ENCODE results near the gene COL5A1. TPM values are rescaled to one million over a fixed set of nuclear protein-coding genes. Genes with fewer than 3 reads are reported as not detected.

Gene COL5A1
- total RNA-seq, 1 experiment from 2014 or later, result not detected

DNA sequence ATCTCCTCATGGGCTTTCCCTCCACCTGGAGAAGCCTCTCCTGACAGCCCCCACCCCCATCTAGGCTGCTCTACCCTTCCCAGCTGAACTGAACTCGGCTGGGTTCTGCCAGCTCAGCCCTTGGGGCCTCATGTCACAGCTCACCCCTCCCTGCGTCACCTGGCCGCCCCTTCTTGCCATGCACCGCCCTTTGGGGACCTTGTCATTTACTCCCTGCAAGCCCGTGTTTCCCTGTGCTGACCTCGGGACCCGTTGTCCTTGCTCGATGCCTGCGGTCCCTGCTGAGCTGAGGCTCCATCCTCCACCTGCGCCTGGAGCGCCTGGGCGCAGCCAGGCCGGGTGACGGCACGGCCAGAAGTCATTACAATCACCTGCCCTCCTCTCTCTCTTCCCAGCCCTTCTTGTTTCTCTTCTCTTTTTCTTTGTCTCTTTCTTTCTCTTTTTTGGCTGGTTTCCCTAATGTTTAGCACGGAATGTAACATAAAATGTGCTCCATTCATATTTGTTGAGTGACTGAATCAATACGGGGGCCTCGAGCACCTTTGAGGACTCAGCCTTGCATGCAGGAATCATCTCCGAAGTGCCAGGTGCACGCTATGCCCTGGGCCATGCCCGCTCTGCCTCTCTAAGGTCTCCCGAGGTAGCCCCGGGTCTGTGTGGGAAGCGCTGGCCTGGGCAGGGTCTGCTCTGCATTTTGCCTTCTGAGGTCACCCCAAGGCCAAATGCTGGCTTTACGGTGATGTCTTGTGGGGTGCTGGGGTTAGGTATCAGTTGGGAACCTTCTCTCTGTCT is 48.1 kb upstream of the COL5A1 start:
- TF ChIP-seq, protein P1, sequence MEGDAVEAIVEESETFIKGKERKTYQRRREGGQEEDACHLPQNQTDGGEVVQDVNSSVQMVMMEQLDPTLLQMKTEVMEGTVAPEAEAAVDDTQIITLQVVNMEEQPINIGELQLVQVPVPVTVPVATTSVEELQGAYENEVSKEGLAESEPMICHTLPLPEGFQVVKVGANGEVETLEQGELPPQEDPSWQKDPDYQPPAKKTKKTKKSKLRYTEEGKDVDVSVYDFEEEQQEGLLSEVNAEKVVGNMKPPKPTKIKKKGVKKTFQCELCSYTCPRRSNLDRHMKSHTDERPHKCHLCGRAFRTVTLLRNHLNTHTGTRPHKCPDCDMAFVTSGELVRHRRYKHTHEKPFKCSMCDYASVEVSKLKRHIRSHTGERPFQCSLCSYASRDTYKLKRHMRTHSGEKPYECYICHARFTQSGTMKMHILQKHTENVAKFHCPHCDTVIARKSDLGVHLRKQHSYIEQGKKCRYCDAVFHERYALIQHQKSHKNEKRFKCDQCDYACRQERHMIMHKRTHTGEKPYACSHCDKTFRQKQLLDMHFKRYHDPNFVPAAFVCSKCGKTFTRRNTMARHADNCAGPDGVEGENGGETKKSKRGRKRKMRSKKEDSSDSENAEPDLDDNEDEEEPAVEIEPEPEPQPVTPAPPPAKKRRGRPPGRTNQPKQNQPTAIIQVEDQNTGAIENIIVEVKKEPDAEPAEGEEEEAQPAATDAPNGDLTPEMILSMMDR (IDR thresholded peaks at IDR 0.05; ENCODE audit: unreplicated experiment), result no peak
- Mint-ChIP-seq H3K4me3 (ENCODE audit: unreplicated experiment) (no peak overlapping the region), H3K27ac (ENCODE audit: low read depth, unreplicated experiment) (no peak overlapping the region), H3K4me1 (ENCODE audit: insufficient read depth, unreplicated experiment) (peaks cover 5% of the 10 kb centered on the region), H3K36me3 (ENCODE audit: insufficient read depth, unreplicated experiment) (no peaks in the 10 kb centered on the region), H3K27me3 (ENCODE audit: insufficient read depth, unreplicated experiment) (no peaks in the 10 kb centered on the region), H3K9me3 (ENCODE audit: unreplicated experiment) (no peaks in the 10 kb centered on the region)
- intact Hi-C loops (cut with micrococcal nuclease), result no loop called here
- BruUV-seq (replicated peaks), result no TSS peak
- CTCF ChIA-PET, result no interaction called here
- POLR2A ChIA-PET, result no interaction called here
- no peak for DNase-seq (ENCODE audit: unreplicated experiment)

DNA sequence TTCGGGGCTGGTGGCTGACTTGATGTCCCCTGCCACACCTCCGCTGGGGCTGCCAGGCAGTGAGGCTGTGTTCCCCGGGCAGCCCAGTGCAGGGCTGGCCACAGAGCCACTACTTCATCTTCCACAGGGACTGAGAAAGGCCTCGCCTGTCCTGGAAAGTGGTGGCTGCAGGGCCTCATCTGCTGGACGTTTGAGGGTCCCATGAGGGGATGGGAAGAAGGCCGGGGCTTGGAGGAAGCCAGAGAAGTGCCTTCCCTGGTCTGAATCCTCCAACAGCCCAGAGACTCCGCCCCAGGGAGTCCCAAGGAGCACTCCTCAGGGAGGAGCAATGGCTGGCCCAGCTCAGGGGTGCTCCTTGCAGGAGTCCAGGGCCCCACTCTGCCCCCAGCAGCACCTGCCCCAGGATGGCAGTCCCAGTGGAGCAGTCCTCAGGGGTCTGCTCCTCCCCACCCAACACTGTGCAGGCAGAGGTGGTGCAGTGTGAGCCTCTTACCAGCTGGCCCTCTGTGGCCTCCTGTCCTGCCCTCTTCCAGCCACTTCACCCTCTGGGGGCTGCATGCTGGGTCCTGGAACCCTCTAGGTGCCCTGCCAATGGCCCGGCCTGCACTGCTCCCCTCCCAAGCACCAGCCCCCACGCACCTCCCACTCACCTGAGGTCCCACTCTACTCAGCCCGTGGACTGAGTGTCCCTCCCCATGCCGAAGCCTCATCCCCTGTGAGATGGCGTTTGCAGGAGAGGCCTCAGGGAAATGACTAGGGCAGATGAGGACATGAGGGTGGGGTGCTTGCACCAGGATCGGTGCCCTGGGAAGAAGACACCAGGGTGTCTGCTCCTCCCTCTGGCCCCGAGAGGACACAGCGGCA is 47.3 kb upstream of the COL5A1 start:
- CTCF ChIA-PET, result no interaction called here
- H3K4me3 Mint-ChIP-seq (ENCODE audit: unreplicated experiment), result no peak overlapping the region
- no TSS peak for BruUV-seq (replicated peaks)
- POLR2A ChIA-PET, result no interaction called here
- H3K4me1 Mint-ChIP-seq (ENCODE audit: insufficient read depth, unreplicated experiment), result peaks cover 5% of the 10 kb centered on the region
- no peaks in the 10 kb centered on the region for H3K27me3 Mint-ChIP-seq (ENCODE audit: insufficient read depth, unreplicated experiment)
- no peak for DNase-seq (ENCODE audit: unreplicated experiment)
- TF ChIP-seq, protein P1 (IDR thresholded peaks at IDR 0.05; ENCODE audit: unreplicated experiment), result no peak
- no peaks in the 10 kb centered on the region for H3K9me3 Mint-ChIP-seq (ENCODE audit: unreplicated experiment)
- H3K36me3 Mint-ChIP-seq (ENCODE audit: insufficient read depth, unreplicated experiment), result no peaks in the 10 kb centered on the region
- no peak overlapping the region for H3K27ac Mint-ChIP-seq (ENCODE audit: low read depth, unreplicated experiment)
- intact Hi-C loops (cut with micrococcal nuclease), result no loop called here

DNA sequence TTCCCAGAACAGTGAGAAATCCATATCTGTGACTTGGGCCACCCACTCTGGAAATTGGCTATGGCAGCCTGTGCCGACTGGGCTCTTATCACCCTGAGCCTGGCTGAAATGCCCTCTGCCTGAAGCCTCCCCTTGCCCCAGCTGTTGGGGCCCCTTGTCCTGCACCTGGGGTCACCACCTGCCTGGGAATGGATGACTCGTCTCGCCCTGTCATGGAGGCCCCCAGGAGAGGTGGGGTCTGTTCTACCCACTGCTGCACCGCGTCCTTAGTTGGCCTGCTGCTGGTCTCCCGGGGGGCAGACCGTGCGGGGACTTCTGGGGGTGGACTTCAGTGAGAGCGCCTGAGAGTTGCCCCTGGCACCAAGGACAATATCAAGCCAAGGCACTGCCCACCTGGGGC is 46.6 kb upstream of the COL5A1 start:
- ChIA-PET CTCF (no interaction called here), POLR2A (no interaction called here)

More for the DNA sequence above, 46.6 kb upstream of the COL5A1 start:
- Mint-ChIP-seq H3K9me3 (ENCODE audit: unreplicated experiment) (no peaks in the 10 kb centered on the region), H3K27me3 (ENCODE audit: insufficient read depth, unreplicated experiment) (no peaks in the 10 kb centered on the region), H3K4me1 (ENCODE audit: insufficient read depth, unreplicated experiment) (peaks cover 5% of the 10 kb centered on the region), H3K4me3 (ENCODE audit: unreplicated experiment) (no peak overlapping the region), H3K27ac (ENCODE audit: low read depth, unreplicated experiment) (no peak overlapping the region), H3K36me3 (ENCODE audit: insufficient read depth, unreplicated experiment) (no peaks in the 10 kb centered on the region)
- no peak for DNase-seq (ENCODE audit: unreplicated experiment)
- TF ChIP-seq, protein P1 (IDR thresholded peaks at IDR 0.05; ENCODE audit: unreplicated experiment), result no peak
- intact Hi-C loops (cut with micrococcal nuclease), result no loop called here
- BruUV-seq (replicated peaks), result no TSS peak

Data from MCF 10A (cell line).